ENCODE data around the gene SFXN4. TPM values are rescaled to one million over a fixed set of nuclear protein-coding genes. Genes with fewer than 3 reads are reported as not detected.

The SFXN4 gene
- total and polyA plus RNA-seq, 2 of the 4 experiments (the other 2 are of a cell fraction): 12.0 to 12.5 TPM

DNA sequence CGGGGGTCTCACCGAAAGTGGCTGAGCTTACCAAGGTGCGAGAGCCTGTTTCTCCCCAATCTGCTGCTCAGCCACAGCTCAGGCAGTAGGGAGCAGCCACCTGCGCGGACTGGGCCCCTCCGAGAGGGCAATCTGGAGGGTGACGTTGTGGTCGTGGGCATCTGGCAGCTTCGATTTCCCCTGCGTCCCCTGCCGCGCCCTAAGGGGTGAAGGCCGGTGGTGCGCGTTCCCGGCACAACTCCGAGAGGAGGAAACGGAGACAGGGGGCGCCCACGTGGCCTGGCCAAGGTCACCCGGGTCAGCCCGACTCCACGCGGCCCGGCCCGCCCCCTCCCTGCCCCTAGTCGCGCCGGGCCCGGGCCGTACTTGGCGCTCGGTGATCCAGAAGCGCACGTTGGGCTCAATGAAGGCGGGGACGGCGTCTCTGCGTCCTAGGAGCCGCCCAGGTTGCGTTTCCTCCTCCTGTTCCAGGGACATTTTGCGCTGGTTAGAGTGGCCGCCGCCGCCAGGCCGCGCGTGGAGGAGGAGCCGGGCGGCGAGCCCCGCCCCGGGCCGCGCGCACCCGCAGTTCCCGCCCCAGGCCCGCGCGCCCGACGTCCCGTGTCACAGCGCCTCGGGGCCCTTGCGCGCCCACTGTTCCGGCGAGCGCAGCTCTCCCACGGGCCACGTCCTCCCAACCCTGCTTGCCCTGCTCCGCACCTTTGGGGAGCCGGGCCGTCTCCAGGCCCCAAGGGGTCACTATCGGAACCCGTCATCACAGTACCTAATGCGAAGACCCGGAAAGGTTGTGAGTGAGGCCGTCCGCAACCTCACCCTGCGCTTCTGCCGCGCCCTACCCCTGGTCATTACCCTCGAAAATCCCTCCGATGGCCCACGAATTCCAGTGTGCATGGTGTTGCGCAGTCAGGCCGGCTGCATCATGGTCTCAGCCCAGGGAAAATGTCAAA is at the start of gene SFXN4 (continued):
- TF ChIP-seq USF2 (IDR thresholded peaks at IDR 0.05; ENCODE audit: low read depth, low read length): peak; percentile 69

All from IMR-90 (cell line).